WTC11 (cell line): ENCODE measurements around the gene ZNF646. TPM values are rescaled to one million over a fixed set of nuclear protein-coding genes. Genes with fewer than 3 reads are reported as not detected.

ENCODE experiments used
- ATAC-seq: fragments of 200-7000 bp; cut with Tn5 transposase; 2 replicates; pipeline ENCODE4 v1.10.0; 2021; ENCODE audit warnings: mild to moderate bottlenecking, moderate library complexity
- CTCF ChIA-PET: fragments of 300-600 bp; sonication (Branson Sonifier 250); formaldehyde crosslinking; loops from one replicate; lab custom pipeline; 2021; ENCODE audit warnings: antibody characterized with exemption; lab: Charles Lee
- POLR2A ChIA-PET: fragments of 350-600 bp; sonication (Branson Sonifier 250); formaldehyde crosslinking; loops from one replicate; lab custom pipeline; 2021; ENCODE audit warnings: antibody characterized with exemption; lab: Charles Lee
- DNase-seq: peaks from one replicate; pipeline ENCODE4 v3.0.0; 2021; ENCODE audit warnings: low spot score
- H3K27ac Mint-ChIP-seq: 2 replicates; pipeline ENCODE4 v1.8.0; 2021; ENCODE audit warnings: mixed read lengths
- H3K27me3 Mint-ChIP-seq: 2 replicates; pipeline ENCODE4 v1.8.0; 2021; ENCODE audit warnings: low read depth, mild to moderate bottlenecking, moderate library complexity, mixed read lengths
- H3K36me3 Mint-ChIP-seq: 2 replicates; pipeline ENCODE4 v1.8.0; 2021; ENCODE audit warnings: mixed read lengths
- H3K4me1 Mint-ChIP-seq: 2 replicates; pipeline ENCODE4 v1.8.0; 2022; ENCODE audit warnings: mixed read lengths
- H3K4me3 Mint-ChIP-seq: 2 replicates; pipeline ENCODE4 v1.8.0; 2021; ENCODE audit warnings: mild to moderate bottlenecking, moderate library complexity, mixed read lengths
- H3K9me3 Mint-ChIP-seq: 2 replicates; pipeline ENCODE4 v1.8.0; 2021; ENCODE audit warnings: mixed read lengths
- AFF4 ChIP-seq: sonication (generic); formaldehyde crosslinking; IDR thresholded peaks from 2 replicates; pipeline ENCODE4 v1.8.1; 2023; ENCODE audit warnings: mild to moderate bottlenecking, missing genetic modification reagents, borderline replicate concordance
- ATF2 ChIP-seq: sonication (generic); formaldehyde crosslinking; IDR thresholded peaks from 2 replicates; pipeline ENCODE4 v1.8.1; 2022; ENCODE audit warnings: low read depth, missing genetic modification reagents, borderline replicate concordance
- ETV6 ChIP-seq: sonication (generic); formaldehyde crosslinking; IDR thresholded peaks from 2 replicates; pipeline ENCODE4 v1.8.1; 2022; ENCODE audit warnings: mild to moderate bottlenecking, missing genetic modification reagents
- IRF2 ChIP-seq: sonication (generic); formaldehyde crosslinking; IDR thresholded peaks from 2 replicates; pipeline ENCODE4 v1.8.0; 2022; ENCODE audit warnings: low read depth, missing genetic modification reagents, borderline replicate concordance
- JAZF1 ChIP-seq: fragments of 250-450 bp; sonication (Bioruptor Pico); IDR thresholded peaks from 2 replicates; pipeline ENCODE4 v1.9.0; 2021; ENCODE audit warnings: moderate library complexity, mild to moderate bottlenecking, inconsistent platforms
- KAT7 ChIP-seq: sonication (generic); formaldehyde crosslinking; IDR thresholded peaks from 2 replicates; pipeline ENCODE4 v1.8.1; 2023; ENCODE audit warnings: missing genetic modification reagents, mild to moderate bottlenecking, borderline replicate concordance
- NFYB ChIP-seq: sonication (generic); formaldehyde crosslinking; conservative IDR thresholded peaks from 2 replicates; pipeline ENCODE4 v1.8.0; 2022; ENCODE audit warnings: low read depth, missing genetic modification reagents
- NR1H2 ChIP-seq: sonication (generic); formaldehyde crosslinking; IDR thresholded peaks from 2 replicates; pipeline ENCODE4 v1.9.0; 2021; ENCODE audit warnings: mild to moderate bottlenecking, moderate library complexity, missing genetic modification reagents
- PREB ChIP-seq: sonication (generic); formaldehyde crosslinking; IDR thresholded peaks from 2 replicates; pipeline ENCODE4 v1.8.1; 2022; ENCODE audit warnings: mild to moderate bottlenecking, missing genetic modification reagents, moderate library complexity, borderline replicate concordance
- USF2 ChIP-seq: sonication (generic); formaldehyde crosslinking; IDR thresholded peaks from 2 replicates; pipeline ENCODE4 v1.8.1; 2023; ENCODE audit warnings: mild to moderate bottlenecking, missing genetic modification reagents, moderate library complexity
- ZNF121 ChIP-seq: sonication (generic); formaldehyde crosslinking; IDR thresholded peaks from 2 replicates; pipeline ENCODE4 v1.8.0; 2023; ENCODE audit warnings: missing genetic modification reagents
- ZNF219 ChIP-seq: sonication (generic); formaldehyde crosslinking; IDR thresholded peaks from 2 replicates; pipeline ENCODE4 v1.8.0; 2023; ENCODE audit warnings: missing genetic modification reagents, mild to moderate bottlenecking, borderline replicate concordance
- ZNF317 ChIP-seq: sonication (generic); formaldehyde crosslinking; IDR thresholded peaks from 2 replicates; pipeline ENCODE4 v1.8.1; 2023; ENCODE audit warnings: low read depth, mild to moderate bottlenecking, moderate library complexity, missing genetic modification reagents, borderline replicate concordance
- ZNF532 ChIP-seq: fragments of 250-450 bp; sonication (Bioruptor Pico); IDR thresholded peaks from 2 replicates; pipeline ENCODE4 v1.9.0; 2021; ENCODE audit warnings: mild to moderate bottlenecking, borderline replicate concordance
- total RNA-seq: library from RNA; stranded (reverse); gene quantifications from 3 replicates; pipeline ENCODE4 v1.2.3, GENCODE V29; 2021
- TF ChIP-seq, protein P1 (sequence below): sonication (generic); formaldehyde crosslinking; IDR thresholded peaks from 2 replicates; pipeline ENCODE4 v1.8.1; 2022; ENCODE audit warnings: mild to moderate bottlenecking, moderate library complexity, missing genetic modification reagents
- TF ChIP-seq, protein P2 (sequence below): sonication (generic); formaldehyde crosslinking; IDR thresholded peaks from 2 replicates; pipeline ENCODE4 v1.8.1; 2023; ENCODE audit warnings: mild to moderate bottlenecking, missing genetic modification reagents, moderate library complexity
- TF ChIP-seq, protein P3 (sequence below): fragments of 250-450 bp; sonication (Bioruptor Pico); IDR thresholded peaks from 2 replicates; pipeline ENCODE4 v1.8.0; 2021; ENCODE audit warnings: mild to moderate bottlenecking

ZNF646 gene
- total RNA-seq, 1 experiment from 2014 or later, result 29.3 TPM

DNA sequence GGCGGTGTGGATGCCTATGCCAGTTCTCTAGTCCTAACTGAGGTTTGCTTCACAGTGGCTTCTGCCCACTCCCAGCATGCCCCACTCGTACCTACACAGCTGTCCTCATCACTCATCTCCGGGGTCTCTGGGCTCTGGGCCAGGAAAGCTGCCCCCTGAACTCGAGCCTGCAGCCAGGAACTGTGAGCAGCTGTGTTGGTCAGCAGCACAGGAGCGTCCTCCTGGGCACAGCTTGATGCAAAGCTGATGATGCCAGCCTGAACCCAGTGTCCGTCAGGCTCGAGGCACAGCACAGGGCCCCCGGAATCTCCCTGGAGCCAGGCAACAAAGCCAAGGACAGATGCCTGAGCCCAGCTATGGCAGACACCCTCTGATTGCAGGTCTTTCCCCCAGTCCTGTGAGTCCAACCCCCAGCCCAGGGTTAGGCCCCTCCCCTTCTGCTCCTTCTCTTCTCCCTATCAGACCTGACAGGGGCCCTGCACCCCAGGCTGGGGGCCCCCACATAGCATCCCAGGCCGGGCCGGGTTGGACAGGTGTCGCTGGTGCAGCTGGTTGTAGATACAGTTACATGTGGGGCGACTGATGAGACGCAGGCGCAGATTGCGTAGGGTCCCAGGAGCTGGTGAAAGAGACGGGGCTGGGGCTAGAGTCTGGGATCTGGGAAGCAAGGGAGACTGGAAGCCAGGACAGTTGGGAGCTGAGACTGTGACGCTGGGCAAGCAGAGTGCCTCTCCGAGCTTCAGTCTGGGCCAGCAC lies 11.8 kb downstream of the ZNF646 start:
- H3K9me3 Mint-ChIP-seq, result no peaks in the 10 kb centered on the region
- peak overlapping the region; percentile 74; the same call in 1 of the 2 replicates for H3K27ac Mint-ChIP-seq
- no peaks in the 10 kb centered on the region for H3K27me3 Mint-ChIP-seq
- peaks cover 12% of the 10 kb centered on the region for H3K36me3 Mint-ChIP-seq
- ATAC-seq (no peak), DNase-seq (no peak)
- POLR2A ChIA-PET, result no interaction called here
- TF ChIP-seq ZNF121 (CRISPR knock-in tag), result no peak
- TF ChIP-seq ETV6 (CRISPR knock-in tag), result no peak
- TF ChIP-seq NFYB (CRISPR knock-in tag), result no peak
- no peak for TF ChIP-seq ZNF532
- TF ChIP-seq ZNF219, result no peak
- TF ChIP-seq, protein P1, sequence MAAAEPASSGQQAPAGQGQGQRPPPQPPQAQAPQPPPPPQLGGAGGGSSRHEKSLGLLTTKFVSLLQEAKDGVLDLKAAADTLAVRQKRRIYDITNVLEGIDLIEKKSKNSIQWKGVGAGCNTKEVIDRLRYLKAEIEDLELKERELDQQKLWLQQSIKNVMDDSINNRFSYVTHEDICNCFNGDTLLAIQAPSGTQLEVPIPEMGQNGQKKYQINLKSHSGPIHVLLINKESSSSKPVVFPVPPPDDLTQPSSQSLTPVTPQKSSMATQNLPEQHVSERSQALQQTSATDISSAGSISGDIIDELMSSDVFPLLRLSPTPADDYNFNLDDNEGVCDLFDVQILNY, result no peak
- TF ChIP-seq, protein P2, sequence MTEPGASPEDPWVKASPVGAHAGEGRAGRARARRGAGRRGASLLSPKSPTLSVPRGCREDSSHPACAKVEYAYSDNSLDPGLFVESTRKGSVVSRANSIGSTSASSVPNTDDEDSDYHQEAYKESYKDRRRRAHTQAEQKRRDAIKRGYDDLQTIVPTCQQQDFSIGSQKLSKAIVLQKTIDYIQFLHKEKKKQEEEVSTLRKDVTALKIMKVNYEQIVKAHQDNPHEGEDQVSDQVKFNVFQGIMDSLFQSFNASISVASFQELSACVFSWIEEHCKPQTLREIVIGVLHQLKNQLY (CRISPR knock-in tag), result no peak
- TF ChIP-seq NR1H2 (CRISPR knock-in tag), result no peak
- no peak for TF ChIP-seq IRF2 (CRISPR knock-in tag)
- CTCF ChIA-PET, result interaction anchor here (1.0 to 1.3 kb wide), 5 partner anchors 10 to 133 kb away, joined by 3 to 8 read pairs (median 3); partner anchors contain the start of gene HSD3B7
- no peak overlapping the region for H3K4me3 Mint-ChIP-seq
- H3K4me1 Mint-ChIP-seq, result no peaks in the 10 kb centered on the region

GRCh38 chr16:31086629-31086906 lies 12.3 kb downstream of the ZNF646 start:
- CTCF ChIA-PET, result interaction anchor here (1.3 kb wide), 2 partner anchors 56 to 133 kb away, joined by 3 to 8 read pairs; no protein-coding TSS in a partner anchor
- peaks cover 15% of the 10 kb centered on the region for H3K36me3 Mint-ChIP-seq
- H3K27ac Mint-ChIP-seq, result no peak overlapping the region
- H3K4me3 Mint-ChIP-seq, result no peak overlapping the region
- POLR2A ChIA-PET, result no interaction called here
- H3K9me3 Mint-ChIP-seq, result no peaks in the 10 kb centered on the region
- DNase-seq, result no peak
- H3K4me1 Mint-ChIP-seq, result no peaks in the 10 kb centered on the region
- no peak for ATAC-seq
- no peaks in the 10 kb centered on the region for H3K27me3 Mint-ChIP-seq
- TF ChIP-seq PREB (CRISPR knock-in tag) (no peak), JAZF1 (CRISPR knock-in tag) (no peak), ZNF317 (CRISPR knock-in tag) (no peak), KAT7 (CRISPR knock-in tag) (no peak), USF2 (CRISPR knock-in tag) (no peak), NFYB (CRISPR knock-in tag) (no peak), ATF2 (CRISPR knock-in tag) (no peak), ZNF219 (no peak), AFF4 (CRISPR knock-in tag) (no peak)
- TF ChIP-seq, protein P3, sequence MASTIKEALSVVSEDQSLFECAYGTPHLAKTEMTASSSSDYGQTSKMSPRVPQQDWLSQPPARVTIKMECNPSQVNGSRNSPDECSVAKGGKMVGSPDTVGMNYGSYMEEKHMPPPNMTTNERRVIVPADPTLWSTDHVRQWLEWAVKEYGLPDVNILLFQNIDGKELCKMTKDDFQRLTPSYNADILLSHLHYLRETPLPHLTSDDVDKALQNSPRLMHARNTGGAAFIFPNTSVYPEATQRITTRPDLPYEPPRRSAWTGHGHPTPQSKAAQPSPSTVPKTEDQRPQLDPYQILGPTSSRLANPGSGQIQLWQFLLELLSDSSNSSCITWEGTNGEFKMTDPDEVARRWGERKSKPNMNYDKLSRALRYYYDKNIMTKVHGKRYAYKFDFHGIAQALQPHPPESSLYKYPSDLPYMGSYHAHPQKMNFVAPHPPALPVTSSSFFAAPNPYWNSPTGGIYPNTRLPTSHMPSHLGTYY (CRISPR knock-in tag), result no peak
